ENCODE measurements around the gene MAP4K4. TPM values are rescaled to one million over a fixed set of nuclear protein-coding genes. Genes with fewer than 3 reads are reported as not detected.

Gene MAP4K4
- 179 TPM for total RNA-seq
- 10 to 100 TPM in 2 of 4 donors, 1 to 10 TPM in 2; 6.7 to 22.3 (median 11.4) TPM for polyA plus RNA-seq

GRCh38 chr2:101697124-101698013 is at the start of gene MAP4K4:
Gene MAP4K4, plus strand, starts transcription at chr2:101697707. Its CDS starts 374 bp downstream, at chr2:101698081.
- H3K4me3 Mint-ChIP-seq = peak within 1 kb of the TSS in 3 of 4 donors; percentile 91 to 96 (median 93)
- peaks cover 6 to 34% (median 21%) of the 10 kb centered on the region in 4 donors for H3K4me1 Mint-ChIP-seq
- H3K27ac ChIP-seq (ENCODE audit: insufficient read depth, low read length, poor library complexity, severe bottlenecking) = peak within 1 kb of the TSS; percentile 76
- H3K4me1 ChIP-seq (ENCODE audit: control insufficient read depth, insufficient read depth, low read length, poor library complexity, severe bottlenecking) = peaks cover 36% of the 10 kb centered on the region
- ATAC-seq (ENCODE audit: low read depth in 2 of 2) = peak; percentile 69 to 73
- peaks cover 0 to 2% (median 0%) of the 10 kb centered on the region in 7 donors for H3K9me3 Mint-ChIP-seq
- peak within 1 kb of the TSS; percentile 86 to 97 (median 93) for H3K27ac Mint-ChIP-seq
- peak within 1 kb of the TSS; percentile 98 for H3K4me3 ChIP-seq (ENCODE audit: low read depth, low read length)
- H3K27me3 Mint-ChIP-seq = no peaks in the 10 kb centered on the region
- H3K9me3 ChIP-seq (ENCODE audit: control insufficient read depth in 2 of 2, low read length in 2 of 2) = no peaks in the 10 kb centered on the region
- H3K36me3 Mint-ChIP-seq = peaks cover 7% of the 10 kb centered on the region
- no peaks in the 10 kb centered on the region for H3K27me3 ChIP-seq (ENCODE audit: control insufficient read depth, insufficient read depth, low read length)
- peaks cover 3% of the 10 kb centered on the region for H3K36me3 ChIP-seq (ENCODE audit: control insufficient read depth, insufficient read depth, low read length)
- peak; percentile 57 to 83 (median 69) for DNase-seq

- DNase-seq (no peak), ATAC-seq (ENCODE audit: low read depth in 2 of 2) (no peak)
- Histone ChIP-seq H3K27me3 (ENCODE audit: control insufficient read depth, insufficient read depth, low read length) (no peaks in the 10 kb centered on the region), H3K27ac (ENCODE audit: insufficient read depth, low read length, poor library complexity, severe bottlenecking) (no peak overlapping the region), H3K4me3 (ENCODE audit: low read depth, low read length) (no peak overlapping the region), H3K4me1 (ENCODE audit: control insufficient read depth, insufficient read depth, low read length, poor library complexity, severe bottlenecking) (peaks cover 11% of the 10 kb centered on the region), H3K36me3 (ENCODE audit: control insufficient read depth, insufficient read depth, low read length) (no peaks in the 10 kb centered on the region), H3K9me3 (ENCODE audit: control insufficient read depth in 2 of 2, low read length in 2 of 2) (no peaks in the 10 kb centered on the region)
- Mint-ChIP-seq H3K4me3 (no peak overlapping the region), H3K27ac (peak overlapping the region in 1 of 3 donors; percentile 59), H3K27me3 (no peaks in the 10 kb centered on the region), H3K9me3 (peaks cover 0 to 3% (median 0%) of the 10 kb centered on the region in 7 donors), H3K4me1 (peaks cover 7 to 25% (median 15%) of the 10 kb centered on the region in 4 donors), H3K36me3 (no peaks in the 10 kb centered on the region)
Observed at GRCh38 chr2:101653469-101653868, 44.0 kb upstream of the MAP4K4 start.

- Mint-ChIP-seq H3K4me3 (no peak overlapping the region), H3K36me3 (no peaks in the 10 kb centered on the region), H3K4me1 (peaks cover 7 to 20% (median 14%) of the 10 kb centered on the region in 4 donors), H3K27ac (peak overlapping the region in 2 of 3 donors; percentile 8 to 57), H3K9me3 (peaks cover 0 to 3% (median 0%) of the 10 kb centered on the region in 7 donors), H3K27me3 (no peaks in the 10 kb centered on the region)
- Histone ChIP-seq H3K4me3 (ENCODE audit: low read depth, low read length) (no peak overlapping the region), H3K36me3 (ENCODE audit: control insufficient read depth, insufficient read depth, low read length) (no peaks in the 10 kb centered on the region), H3K27ac (ENCODE audit: insufficient read depth, low read length, poor library complexity, severe bottlenecking) (no peak overlapping the region), H3K27me3 (ENCODE audit: control insufficient read depth, insufficient read depth, low read length) (no peaks in the 10 kb centered on the region), H3K4me1 (ENCODE audit: control insufficient read depth, insufficient read depth, low read length, poor library complexity, severe bottlenecking) (peaks cover 9% of the 10 kb centered on the region), H3K9me3 (ENCODE audit: control insufficient read depth in 2 of 2, low read length in 2 of 2) (no peaks in the 10 kb centered on the region)
- no peak for DNase-seq
- no peak for ATAC-seq (ENCODE audit: low read depth in 2 of 2)
Observed at GRCh38 chr2:101655702-101656422, 41.6 kb upstream of the MAP4K4 start.

DNA sequence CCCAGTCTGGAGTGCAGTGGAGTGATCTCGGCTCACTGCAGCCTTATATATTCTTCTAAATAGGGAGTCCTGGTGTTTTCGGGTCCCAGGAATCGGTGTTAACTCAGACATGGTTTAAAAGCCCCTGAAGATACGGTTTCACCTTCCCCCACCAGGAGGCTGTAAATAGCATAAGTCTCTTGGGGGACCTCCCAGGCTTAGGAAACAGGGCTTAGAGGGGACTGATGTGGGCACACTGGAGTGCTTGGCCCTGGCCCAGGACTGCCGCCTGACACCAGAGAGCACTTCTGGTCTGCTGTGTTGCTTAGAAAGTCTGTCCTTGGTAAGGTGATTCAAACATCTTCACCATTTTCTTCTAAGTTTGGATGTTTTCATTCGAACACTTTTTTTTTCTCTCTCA is 39.7 kb upstream of the MAP4K4 start:
- Histone ChIP-seq H3K9me3 (ENCODE audit: control insufficient read depth in 2 of 2, low read length in 2 of 2) (no peaks in the 10 kb centered on the region), H3K4me1 (ENCODE audit: control insufficient read depth, insufficient read depth, low read length, poor library complexity, severe bottlenecking) (no peaks in the 10 kb centered on the region), H3K36me3 (ENCODE audit: control insufficient read depth, insufficient read depth, low read length) (no peaks in the 10 kb centered on the region), H3K4me3 (ENCODE audit: low read depth, low read length) (no peak overlapping the region), H3K27ac (ENCODE audit: insufficient read depth, low read length, poor library complexity, severe bottlenecking) (no peak overlapping the region), H3K27me3 (ENCODE audit: control insufficient read depth, insufficient read depth, low read length) (no peaks in the 10 kb centered on the region)
- Mint-ChIP-seq H3K4me1 (peaks cover 0 to 6% (median 1%) of the 10 kb centered on the region in 4 donors), H3K36me3 (no peaks in the 10 kb centered on the region), H3K27ac (peak overlapping the region in 1 of 3 donors; percentile 26), H3K27me3 (no peaks in the 10 kb centered on the region), H3K9me3 (peaks cover 0 to 1% (median 0%) of the 10 kb centered on the region in 7 donors), H3K4me3 (no peak overlapping the region)
- no peak for ATAC-seq (ENCODE audit: low read depth in 2 of 2)
- no peak for DNase-seq

DNA sequence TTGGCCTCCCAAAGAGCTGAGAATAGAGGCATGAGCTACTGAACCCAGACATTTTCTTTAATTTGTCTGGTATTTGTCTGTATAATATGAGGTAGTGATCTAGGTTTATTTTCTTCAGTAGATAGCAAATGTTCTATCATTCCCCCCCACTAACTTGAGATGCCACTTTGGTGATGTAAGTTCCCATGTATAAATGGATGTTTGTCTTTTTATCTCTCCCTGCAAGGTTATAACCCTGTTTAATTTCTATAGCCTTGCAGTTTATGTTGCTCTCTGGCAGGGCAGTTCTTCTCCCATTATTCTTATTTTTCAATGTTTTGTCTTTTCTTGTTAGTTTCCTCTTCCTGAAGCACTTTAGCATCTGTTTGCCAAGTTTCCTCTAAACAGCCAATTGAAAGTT is 39.1 kb upstream of the MAP4K4 start:
- Mint-ChIP-seq H3K36me3 (no peaks in the 10 kb centered on the region), H3K4me3 (no peak overlapping the region), H3K9me3 (peaks cover 0 to 1% (median 0%) of the 10 kb centered on the region in 7 donors), H3K27ac (peak overlapping the region in 1 of 3 donors; percentile 26), H3K27me3 (no peaks in the 10 kb centered on the region), H3K4me1 (peaks cover 0 to 5% (median under 1%) of the 10 kb centered on the region in 4 donors)
- Histone ChIP-seq H3K4me1 (ENCODE audit: control insufficient read depth, insufficient read depth, low read length, poor library complexity, severe bottlenecking) (no peaks in the 10 kb centered on the region), H3K27me3 (ENCODE audit: control insufficient read depth, insufficient read depth, low read length) (no peaks in the 10 kb centered on the region), H3K36me3 (ENCODE audit: control insufficient read depth, insufficient read depth, low read length) (no peaks in the 10 kb centered on the region), H3K9me3 (ENCODE audit: control insufficient read depth in 2 of 2, low read length in 2 of 2) (no peaks in the 10 kb centered on the region), H3K27ac (ENCODE audit: insufficient read depth, low read length, poor library complexity, severe bottlenecking) (no peak overlapping the region), H3K4me3 (ENCODE audit: low read depth, low read length) (no peak overlapping the region)
- DNase-seq = no peak
- ATAC-seq (ENCODE audit: low read depth in 2 of 2) = no peak

DNA sequence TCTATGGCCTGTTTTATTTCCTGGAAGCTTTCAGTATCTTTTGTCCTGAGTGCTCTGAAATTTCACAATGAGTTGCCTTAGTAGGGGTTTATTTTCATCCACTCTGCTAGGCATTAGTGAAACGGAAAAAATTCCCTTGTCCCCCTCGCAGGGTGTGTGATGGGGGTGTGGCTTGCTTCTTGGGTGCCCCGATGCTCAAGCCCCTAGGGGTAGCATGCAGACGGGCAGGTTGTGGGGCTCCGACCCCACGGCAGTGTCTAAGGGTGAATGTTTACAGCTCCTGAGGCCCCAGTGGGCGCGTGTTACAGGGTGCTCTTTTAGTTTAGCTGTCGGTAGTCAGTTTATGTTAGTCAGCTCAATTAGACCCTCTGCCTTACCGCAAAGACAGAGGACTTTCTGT is 32.2 kb upstream of the MAP4K4 start:
- no peak overlapping the region for H3K4me3 ChIP-seq (ENCODE audit: low read depth, low read length)
- H3K27ac ChIP-seq (ENCODE audit: insufficient read depth, low read length, poor library complexity, severe bottlenecking) = no peak overlapping the region
- no peaks in the 10 kb centered on the region for H3K9me3 ChIP-seq (ENCODE audit: control insufficient read depth in 2 of 2, low read length in 2 of 2)
- Mint-ChIP-seq H3K27me3 (no peaks in the 10 kb centered on the region), H3K36me3 (no peaks in the 10 kb centered on the region), H3K27ac (no peak overlapping the region), H3K4me1 (peaks cover 0 to 4% (median 0%) of the 10 kb centered on the region in 4 donors), H3K4me3 (peak overlapping the region in 1 of 4 donors; percentile 15), H3K9me3 (peaks cover 0 to 1% (median under 1%) of the 10 kb centered on the region in 7 donors)
- H3K27me3 ChIP-seq (ENCODE audit: control insufficient read depth, insufficient read depth, low read length) = no peaks in the 10 kb centered on the region
- no peak for DNase-seq
- no peaks in the 10 kb centered on the region for H3K4me1 ChIP-seq (ENCODE audit: control insufficient read depth, insufficient read depth, low read length, poor library complexity, severe bottlenecking)
- no peak for ATAC-seq (ENCODE audit: low read depth in 2 of 2)
- no peaks in the 10 kb centered on the region for H3K36me3 ChIP-seq (ENCODE audit: control insufficient read depth, insufficient read depth, low read length)

DNA sequence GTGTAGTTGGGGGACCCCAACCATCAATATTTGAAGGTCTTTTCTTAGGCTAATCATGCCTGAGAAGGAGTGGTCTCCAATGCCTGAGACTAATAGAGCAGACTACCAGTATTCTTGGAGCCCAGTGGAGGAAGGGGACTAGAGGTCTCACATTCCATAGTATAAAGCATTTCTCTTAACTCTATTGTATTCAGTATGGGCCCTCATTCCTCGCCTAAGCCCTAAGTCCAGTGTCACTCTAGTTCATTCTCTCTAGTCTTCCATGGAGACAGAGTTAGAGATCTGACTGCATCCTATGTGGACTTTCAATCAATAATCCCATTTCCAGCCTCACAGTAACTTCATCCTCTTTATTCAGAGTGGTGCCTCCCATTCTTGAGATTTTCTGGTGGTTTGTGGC is 29.7 kb upstream of the MAP4K4 start:
- no peak overlapping the region for H3K4me3 Mint-ChIP-seq

More for the DNA sequence above, 29.7 kb upstream of the MAP4K4 start:
- H3K9me3 Mint-ChIP-seq = peaks cover 0 to 10% (median 4%) of the 10 kb centered on the region in 7 donors
- no peaks in the 10 kb centered on the region for H3K4me1 ChIP-seq (ENCODE audit: control insufficient read depth, insufficient read depth, low read length, poor library complexity, severe bottlenecking)
- no peaks in the 10 kb centered on the region for H3K27me3 ChIP-seq (ENCODE audit: control insufficient read depth, insufficient read depth, low read length)
- no peak for DNase-seq
- H3K36me3 ChIP-seq (ENCODE audit: control insufficient read depth, insufficient read depth, low read length) = no peaks in the 10 kb centered on the region
- no peaks in the 10 kb centered on the region for H3K27me3 Mint-ChIP-seq
- H3K27ac ChIP-seq (ENCODE audit: insufficient read depth, low read length, poor library complexity, severe bottlenecking) = no peak overlapping the region
- H3K4me3 ChIP-seq (ENCODE audit: low read depth, low read length) = no peak overlapping the region
- H3K9me3 ChIP-seq (ENCODE audit: control insufficient read depth in 2 of 2, low read length in 2 of 2) = peaks cover 3 to 12% of the 10 kb centered on the region in 2 experiments
- H3K4me1 Mint-ChIP-seq = peaks cover 0 to 5% (median 2%) of the 10 kb centered on the region in 4 donors
- no peaks in the 10 kb centered on the region for H3K36me3 Mint-ChIP-seq
- H3K27ac Mint-ChIP-seq = no peak overlapping the region
- ATAC-seq (ENCODE audit: low read depth in 2 of 2) = no peak

Measured in CD4-positive, CD25-positive, alpha-beta regulatory T cell (primary cell).